Measurements from ENCODE around the gene ZFP92.

ZFP92 gene

GRCh38 chrX:153407736-153408135 lies 3.5 kb upstream of the ZFP92 start:
- TF ChIP-seq CTCF (conservative IDR thresholded peaks at IDR 0.05; ENCODE audit: low read length) (no peak), EZH2phosphoT487 (IDR thresholded peaks at IDR 0.05; ENCODE audit: borderline replicate concordance) (no peak)

GRCh38 chrX:153408221-153408721 lies 3.0 kb upstream of the ZFP92 start:
- TF ChIP-seq CTCF (conservative IDR thresholded peaks at IDR 0.05; ENCODE audit: low read length), result no peak
- TF ChIP-seq EZH2phosphoT487 (IDR thresholded peaks at IDR 0.05; ENCODE audit: borderline replicate concordance), result no peak
- no peaks in the 10 kb centered on the region for H3F3A ChIP-seq (ENCODE audit: low read depth)
- no peak overlapping the region for H3K9ac ChIP-seq (ENCODE audit: low read depth, low read length, poor library complexity, severe bottlenecking)
- H2AFZ ChIP-seq (ENCODE audit: low read length), result no peak overlapping the region
- H3K9me3 ChIP-seq (ENCODE audit: insufficient read depth, low read depth, low read length), result no peaks in the 10 kb centered on the region
- H3K9me2 ChIP-seq (replicated peaks; ENCODE audit: low read depth, low read length), result no peaks in the 10 kb centered on the region
- no peaks in the 10 kb centered on the region for H3K79me2 ChIP-seq (ENCODE audit: insufficient read depth, low read length)
- H3K4me3 ChIP-seq (ENCODE audit: low read length, poor library complexity, severe bottlenecking), result no peak overlapping the region
- no peaks in the 10 kb centered on the region for H4K20me1 ChIP-seq (ENCODE audit: insufficient read depth, low read length, poor library complexity, severe bottlenecking)
- no peaks in the 10 kb centered on the region for H3K4me1 ChIP-seq (ENCODE audit: insufficient read depth, low read length, poor library complexity, severe bottlenecking)
- H3K27me3 ChIP-seq (ENCODE audit: insufficient read depth, low read length, poor library complexity, severe bottlenecking), result no peaks in the 10 kb centered on the region
- no peaks in the 10 kb centered on the region for H3K36me3 ChIP-seq (ENCODE audit: insufficient read depth, low read length)
- H3K4me2 ChIP-seq (ENCODE audit: low read depth, low read length, poor library complexity, severe bottlenecking), result no peak overlapping the region

More at GRCh38 chrX:153407736-153408135, 3.5 kb upstream of the ZFP92 start:
- no peak overlapping the region for H3K9ac ChIP-seq (ENCODE audit: low read depth, low read length, poor library complexity, severe bottlenecking)
- no peaks in the 10 kb centered on the region for H3K4me1 ChIP-seq (ENCODE audit: insufficient read depth, low read length, poor library complexity, severe bottlenecking)
- H3K27me3 ChIP-seq (ENCODE audit: insufficient read depth, low read length, poor library complexity, severe bottlenecking), result no peaks in the 10 kb centered on the region
- no peaks in the 10 kb centered on the region for H3K9me2 ChIP-seq (replicated peaks; ENCODE audit: low read depth, low read length)
- H3F3A ChIP-seq (ENCODE audit: low read depth), result no peaks in the 10 kb centered on the region
- no peak overlapping the region for H3K4me2 ChIP-seq (ENCODE audit: low read depth, low read length, poor library complexity, severe bottlenecking)
- H4K20me1 ChIP-seq (ENCODE audit: insufficient read depth, low read length, poor library complexity, severe bottlenecking), result no peaks in the 10 kb centered on the region
- H3K4me3 ChIP-seq (ENCODE audit: low read length, poor library complexity, severe bottlenecking), result no peak overlapping the region
- H3K36me3 ChIP-seq (ENCODE audit: insufficient read depth, low read length), result no peaks in the 10 kb centered on the region
- H3K9me3 ChIP-seq (ENCODE audit: insufficient read depth, low read depth, low read length), result no peaks in the 10 kb centered on the region
- no peak overlapping the region for H2AFZ ChIP-seq (ENCODE audit: low read length)
- H3K79me2 ChIP-seq (ENCODE audit: insufficient read depth, low read length), result no peaks in the 10 kb centered on the region

- Histone ChIP-seq H3K9me2 (replicated peaks; ENCODE audit: low read depth, low read length) (no peaks in the 10 kb centered on the region), H3K9me3 (ENCODE audit: insufficient read depth, low read depth, low read length) (no peaks in the 10 kb centered on the region), H2AFZ (ENCODE audit: low read length) (no peak overlapping the region), H3K4me3 (ENCODE audit: low read length, poor library complexity, severe bottlenecking) (no peak overlapping the region), H3K4me2 (ENCODE audit: low read depth, low read length, poor library complexity, severe bottlenecking) (no peak overlapping the region), H4K20me1 (ENCODE audit: insufficient read depth, low read length, poor library complexity, severe bottlenecking) (no peaks in the 10 kb centered on the region), H3K27me3 (ENCODE audit: insufficient read depth, low read length, poor library complexity, severe bottlenecking) (no peaks in the 10 kb centered on the region), H3K36me3 (ENCODE audit: insufficient read depth, low read length) (no peaks in the 10 kb centered on the region), H3F3A (ENCODE audit: low read depth) (no peaks in the 10 kb centered on the region), H3K79me2 (ENCODE audit: insufficient read depth, low read length) (no peaks in the 10 kb centered on the region), H3K9ac (ENCODE audit: low read depth, low read length, poor library complexity, severe bottlenecking) (no peak overlapping the region), H3K4me1 (ENCODE audit: insufficient read depth, low read length, poor library complexity, severe bottlenecking) (no peaks in the 10 kb centered on the region)
- TF ChIP-seq EZH2phosphoT487 (IDR thresholded peaks at IDR 0.05; ENCODE audit: borderline replicate concordance), result no peak
- no peak for TF ChIP-seq CTCF (conservative IDR thresholded peaks at IDR 0.05; ENCODE audit: low read length)
These were observed 2.4 kb upstream of the ZFP92 start for GRCh38 chrX:153408871-153409351.

Measured in Loucy (cell line).